Left lobe of liver (tissue), 2 donors: ENCODE data around the gene ATF7. TPM values are rescaled to one million over a fixed set of nuclear protein-coding genes. Genes with fewer than 3 reads are reported as not detected.

Source experiments
- ATAC-seq: fragments of 200-7000 bp; cut with Tn5 transposase; one replicate; pipeline ENCODE4 v1.9.1; 2020; ENCODE audit warnings: mild to moderate bottlenecking, moderate library complexity
- DNase-seq: peaks from one replicate; pipeline ENCODE4 v3.0.0-alpha.2; 2020; ENCODE audit warnings: low spot score
- total RNA-seq: library from RNA; stranded (reverse); gene quantifications from one replicate; pipeline ENCODE4 v1.2.1, GENCODE V29; 2021
- donor health status: DM: no; HTN: no; CAD: no; lungs with moderate emphysema.
- donor health status: DM: no; HTN: yes; CAD: no.

Gene ATF7
- total RNA-seq, 1 donor from 2014 or later, result 18.1 TPM

DNA sequence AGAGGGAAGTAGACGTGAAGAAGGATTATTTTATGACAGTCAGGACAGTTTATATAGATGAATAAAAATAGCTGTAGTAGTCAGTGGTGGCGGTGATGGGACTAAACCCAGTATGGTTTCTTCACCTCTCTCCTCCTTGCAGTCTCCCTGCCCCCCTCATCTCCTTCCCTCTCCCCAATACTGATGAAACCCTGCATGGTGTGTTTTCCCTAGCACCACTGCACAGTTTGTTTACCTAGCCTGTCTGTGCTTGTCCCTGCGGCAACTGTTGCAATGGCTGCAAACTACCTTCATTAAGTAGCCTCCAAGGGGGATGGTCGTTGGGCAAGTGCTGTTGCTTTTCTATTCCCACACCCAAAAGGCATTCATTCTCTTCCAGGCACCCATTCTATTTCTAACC lies 159.5 kb downstream of the ATF7 start:
- no peak for DNase-seq
- peak; percentile 17 for ATAC-seq

DNA sequence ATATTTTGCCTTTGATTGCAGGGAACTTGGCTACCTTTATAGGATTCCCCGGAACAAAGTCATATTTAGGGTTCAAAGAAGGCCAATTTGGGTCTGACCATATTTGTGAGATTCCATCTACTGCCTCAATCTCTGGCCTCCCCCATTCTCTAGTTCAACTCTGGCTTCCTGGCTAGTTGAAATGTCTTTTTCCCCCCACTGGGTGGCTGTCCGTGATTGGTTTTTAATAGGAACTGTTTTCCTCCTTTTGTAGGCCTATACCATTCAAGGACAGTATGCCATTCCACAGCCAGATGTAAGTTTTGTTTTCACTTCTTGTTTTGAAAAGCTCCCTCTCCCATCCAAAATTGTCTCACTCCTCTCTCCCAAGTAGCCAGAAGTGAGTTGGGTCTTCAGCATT lies 160.5 kb downstream of the ATF7 start:
- DNase-seq (no peak), ATAC-seq (no peak)

DNA sequence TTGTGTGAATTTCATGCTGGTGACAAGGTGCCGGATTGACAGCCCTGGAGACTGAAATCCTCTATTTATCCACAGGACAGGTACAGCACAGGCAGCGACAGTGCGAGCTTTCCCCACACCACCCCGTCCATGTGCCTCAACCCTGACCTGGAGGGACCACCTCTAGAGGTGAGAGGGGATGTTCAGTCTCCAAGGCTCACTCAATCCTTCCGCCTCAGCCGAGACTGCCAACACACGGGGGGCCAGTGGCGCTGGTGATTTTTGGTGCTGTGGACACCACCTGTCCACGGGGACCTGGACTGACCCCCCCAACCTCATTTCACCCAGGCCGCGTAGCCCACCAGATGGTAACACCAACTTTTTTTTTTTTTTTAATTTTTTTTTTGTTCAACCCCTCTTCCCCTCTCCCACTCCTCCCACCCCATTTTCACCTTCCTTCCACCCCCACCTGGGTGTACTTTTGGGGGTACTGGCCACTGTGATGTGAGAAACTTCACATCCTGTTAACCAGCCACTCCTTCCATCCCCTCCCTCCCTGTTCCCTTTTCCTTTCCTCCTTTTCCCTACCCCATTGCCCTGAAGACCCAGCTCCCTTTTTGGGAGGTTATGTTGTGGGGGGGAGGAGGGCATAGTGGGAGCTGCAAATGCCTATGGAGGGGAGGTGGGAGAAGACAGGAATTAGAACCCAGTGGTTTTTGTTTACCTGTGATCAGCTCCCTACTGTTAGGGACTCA lies 161.3 kb downstream of the ATF7 start:
- DNase-seq (no peak), ATAC-seq (no peak)

DNA sequence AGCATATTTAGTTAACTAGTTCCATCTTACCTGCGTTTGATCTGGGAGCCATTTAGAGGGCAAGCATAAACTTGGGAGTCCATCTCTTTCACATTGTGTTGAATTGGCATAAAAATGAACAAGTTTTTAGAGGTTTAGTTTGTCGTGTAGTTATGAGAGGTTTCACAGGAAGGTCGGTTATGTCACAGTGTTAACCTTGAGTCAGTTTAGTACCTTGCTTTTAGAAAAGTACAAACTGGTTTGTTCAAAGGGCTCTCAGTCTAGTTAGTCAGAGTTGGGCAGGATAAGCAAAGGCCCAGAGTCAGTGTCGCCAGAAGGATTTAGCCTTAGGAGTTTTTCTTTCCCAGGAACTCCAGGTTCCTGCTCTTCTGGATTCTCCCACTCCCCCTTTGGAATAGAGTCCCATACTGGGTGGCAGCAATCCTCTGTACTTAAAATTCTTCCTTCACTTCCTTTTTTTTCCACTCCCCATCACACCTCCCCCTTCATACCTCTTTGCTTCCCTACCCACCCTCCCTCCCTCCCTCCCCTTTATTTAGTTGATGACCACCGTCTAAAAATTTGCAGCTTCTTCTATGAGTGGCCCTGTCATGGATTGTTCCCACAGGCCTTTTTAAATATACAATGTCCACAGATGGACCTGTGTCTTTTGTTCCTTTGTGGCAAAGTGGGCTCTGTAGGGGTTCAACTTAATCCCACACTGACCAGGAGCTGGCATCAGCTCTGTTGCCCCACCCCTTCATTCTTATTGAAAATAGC lies 162.2 kb downstream of the ATF7 start:
- no peak for ATAC-seq
- no peak for DNase-seq

DNA sequence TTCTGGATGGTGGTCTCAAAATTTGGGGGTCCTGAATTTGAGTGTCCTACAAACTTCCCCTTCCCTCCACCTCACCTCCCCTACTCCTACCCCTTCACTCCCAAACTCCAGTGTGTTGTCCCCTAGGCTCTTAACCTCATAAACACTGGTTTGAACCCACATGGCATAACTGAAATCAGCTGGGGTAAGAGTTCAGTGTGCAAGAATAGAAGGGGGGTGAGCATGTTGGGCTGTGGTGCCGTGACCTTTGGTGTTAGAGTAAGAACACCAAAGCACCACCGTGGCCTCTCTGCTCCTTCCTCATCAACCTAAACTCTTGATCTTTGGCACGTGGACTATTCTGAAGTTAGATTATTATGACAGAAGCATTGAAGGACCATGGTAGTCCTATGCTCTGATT lies 163.2 kb downstream of the ATF7 start:
- peak; percentile 40 for ATAC-seq

DNA sequence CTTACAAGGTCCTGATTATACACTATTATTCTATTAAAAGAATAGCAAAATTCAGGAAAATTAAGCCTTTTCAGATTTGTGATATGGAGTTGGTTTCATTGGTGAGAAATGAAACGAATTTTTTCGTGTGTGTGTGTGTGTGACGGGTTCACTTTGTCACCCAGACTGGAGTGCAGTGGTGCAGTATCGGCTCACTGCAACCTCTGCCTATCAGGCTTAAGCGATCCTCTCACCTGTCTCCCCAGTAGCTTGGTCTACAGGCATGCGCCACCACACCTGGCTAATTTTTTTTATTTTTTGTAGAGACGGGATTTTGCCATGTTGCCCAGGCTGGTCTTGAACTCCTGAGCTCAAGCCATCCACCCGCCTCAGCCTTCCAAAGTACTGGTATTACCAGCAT lies 164.6 kb downstream of the ATF7 start:
- ATAC-seq, result no peak

More for the DNA sequence above, 163.2 kb downstream of the ATF7 start:
- no peak for DNase-seq

DNA sequence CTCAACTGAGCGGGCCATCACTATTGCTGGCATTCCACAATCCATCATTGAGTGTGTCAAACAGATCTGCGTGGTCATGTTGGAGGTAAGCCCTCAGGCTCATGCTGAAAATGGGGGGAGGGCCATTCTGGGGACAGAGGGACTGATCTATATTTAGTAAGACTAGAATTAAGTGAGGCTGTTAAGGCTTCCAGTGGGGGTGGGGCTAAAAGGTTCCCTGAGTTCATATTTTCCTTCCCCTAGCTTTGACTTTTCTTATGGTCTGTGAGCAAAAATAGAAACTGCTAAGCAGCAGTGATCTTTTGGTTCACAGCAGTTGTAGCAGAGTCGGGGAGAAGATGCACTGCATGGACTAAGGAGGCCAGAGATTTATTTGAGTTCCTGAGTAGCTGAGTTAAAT lies 165.1 kb downstream of the ATF7 start:
- DNase-seq (no peak), ATAC-seq (no peak)

More for the DNA sequence above, 164.6 kb downstream of the ATF7 start:
- no peak for DNase-seq

DNA sequence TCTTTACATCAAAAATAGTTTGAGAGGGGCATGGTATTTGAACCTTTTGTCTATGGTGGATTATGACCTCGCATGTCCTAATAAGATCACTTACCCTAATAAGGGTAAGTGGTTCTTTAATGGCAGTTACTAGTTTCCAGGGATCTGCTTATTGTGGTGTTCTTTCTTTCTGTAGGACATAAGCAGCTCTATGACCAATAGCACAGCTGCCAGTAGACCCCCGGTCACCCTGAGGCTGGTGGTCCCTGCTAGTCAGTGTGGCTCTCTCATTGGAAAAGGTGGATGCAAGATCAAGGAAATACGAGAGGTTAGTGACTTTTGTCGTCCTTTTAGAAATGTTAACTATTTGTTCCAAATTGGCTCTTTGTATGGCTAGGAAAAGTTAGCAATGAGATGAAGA lies 167.1 kb downstream of the ATF7 start:
- ATAC-seq (no peak), DNase-seq (no peak)

Other genes with a start within 250 kb of the ATF7 start
- 24.5 TPM for gene SP1, start 246.2 kb downstream of the ATF7 start, total RNA-seq
- 0.78 TPM for gene AMHR2, start 202.5 kb downstream of the ATF7 start, total RNA-seq
- gene PRR13, start 184.6 kb downstream of the ATF7 start, total RNA-seq, result 69.9 TPM
- 338 TPM for gene PCBP2, start 174.3 kb downstream of the ATF7 start, total RNA-seq
- gene MAP3K12, start 126.9 kb downstream of the ATF7 start, total RNA-seq, result 1.4 TPM
- gene TARBP2, start 125.1 kb downstream of the ATF7 start, total RNA-seq, result 22.3 TPM
- gene NPFF, start 118.9 kb downstream of the ATF7 start, total RNA-seq, result not detected
- 118 TPM for gene ATP5MC2, start 49.7 kb upstream of the ATF7 start, total RNA-seq
- gene CALCOCO1, start 101.1 kb upstream of the ATF7 start, total RNA-seq, result 43.8 TPM
- gene CISTR, start 125.6 kb upstream of the ATF7 start, total RNA-seq, result not detected